Calu3 (cell line): ENCODE data around the gene AZGP1. TPM values are rescaled to one million over a fixed set of nuclear protein-coding genes. Genes with fewer than 3 reads are reported as not detected.

Experiments
- BruUV-seq: library from RNA; stranded (reverse); fragments of 400-500 nt; replicated peaks from 2 replicates; lab custom pipeline; 2021; lab: Mats Ljungman, UMichigan
- CTCF ChIA-PET: fragments of 300-600 bp; sonication (Branson Sonifier 250); formaldehyde crosslinking; loops from one replicate; lab custom pipeline; 2022; ENCODE audit warnings: antibody characterized with exemption; lab: Charles Lee
- DNase-seq: peaks from one replicate; pipeline ENCODE4 v3.0.0; 2022
- H3K27ac Mint-ChIP-seq: one replicate; pipeline ENCODE4 v1.8.0; 2022; ENCODE audit warnings: mixed read lengths; ENCODE audit not compliant: unreplicated experiment
- H3K27me3 Mint-ChIP-seq: one replicate; pipeline ENCODE4 v1.8.0; 2022; ENCODE audit warnings: mixed read lengths; ENCODE audit not compliant: unreplicated experiment
- H3K36me3 Mint-ChIP-seq: one replicate; pipeline ENCODE4 v1.8.0; 2022; ENCODE audit warnings: mild to moderate bottlenecking, moderate library complexity, mixed read lengths; ENCODE audit not compliant: insufficient read depth, unreplicated experiment
- H3K4me1 Mint-ChIP-seq: one replicate; pipeline ENCODE4 v1.8.0; 2022; ENCODE audit warnings: mild to moderate bottlenecking, low read depth, mixed read lengths; ENCODE audit not compliant: unreplicated experiment
- H3K4me3 Mint-ChIP-seq: one replicate; pipeline ENCODE4 v1.8.0; 2022; ENCODE audit warnings: mild to moderate bottlenecking, low read depth, moderate library complexity, mixed read lengths; ENCODE audit not compliant: unreplicated experiment
- H3K9me3 Mint-ChIP-seq: one replicate; pipeline ENCODE4 v1.8.0; 2022; ENCODE audit warnings: low read depth, mixed read lengths; ENCODE audit not compliant: unreplicated experiment
- intact Hi-C: fragments of 100-400 bp; cut with micrococcal nuclease; formaldehyde crosslinking; loops from one replicate; pipeline ENCODE4 v1.10.0; 2022; ENCODE audit not compliant: unreplicated experiment
- total RNA-seq: library from RNA; stranded (reverse); gene quantifications from 2 replicates; pipeline ENCODE4 v1.2.3, GENCODE V29; 2022
- TF ChIP-seq, protein P1 (sequence below): fragments of 200-600 bp; IDR thresholded peaks from one replicate; pipeline ENCODE4 v1.8.0; 2022; ENCODE audit warnings: antibody characterized with exemption; ENCODE audit not compliant: unreplicated experiment

The AZGP1 gene
- total RNA-seq, 1 experiment from 2014 or later: 25.6 TPM

DNA sequence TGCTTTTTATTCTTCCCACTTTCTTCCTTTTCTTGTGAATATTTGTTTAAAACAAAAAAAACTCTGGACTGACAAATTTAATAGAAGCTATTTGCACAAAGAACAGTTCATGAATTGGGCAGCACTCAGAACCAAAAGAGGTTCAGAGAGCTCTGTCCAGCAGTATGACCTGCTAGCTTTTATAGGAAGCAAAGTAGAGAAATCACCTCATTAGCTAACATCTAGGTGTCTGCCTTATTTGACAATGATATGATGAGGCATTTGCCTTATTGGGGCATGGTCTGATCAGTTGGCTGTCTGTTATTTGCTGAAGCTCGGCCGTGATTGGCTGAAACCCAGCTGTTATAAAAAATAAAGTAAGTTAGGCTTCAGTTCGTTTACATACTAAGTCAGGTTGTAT, 55.7 kb downstream of the AZGP1 start:
- H3K27me3 Mint-ChIP-seq: no peaks in the 10 kb centered on the region
- no peaks in the 10 kb centered on the region for H3K9me3 Mint-ChIP-seq
- peaks cover 17% of the 10 kb centered on the region for H3K4me1 Mint-ChIP-seq
- peak overlapping the region; percentile 85 for H3K4me3 Mint-ChIP-seq
- TF ChIP-seq, protein P1, sequence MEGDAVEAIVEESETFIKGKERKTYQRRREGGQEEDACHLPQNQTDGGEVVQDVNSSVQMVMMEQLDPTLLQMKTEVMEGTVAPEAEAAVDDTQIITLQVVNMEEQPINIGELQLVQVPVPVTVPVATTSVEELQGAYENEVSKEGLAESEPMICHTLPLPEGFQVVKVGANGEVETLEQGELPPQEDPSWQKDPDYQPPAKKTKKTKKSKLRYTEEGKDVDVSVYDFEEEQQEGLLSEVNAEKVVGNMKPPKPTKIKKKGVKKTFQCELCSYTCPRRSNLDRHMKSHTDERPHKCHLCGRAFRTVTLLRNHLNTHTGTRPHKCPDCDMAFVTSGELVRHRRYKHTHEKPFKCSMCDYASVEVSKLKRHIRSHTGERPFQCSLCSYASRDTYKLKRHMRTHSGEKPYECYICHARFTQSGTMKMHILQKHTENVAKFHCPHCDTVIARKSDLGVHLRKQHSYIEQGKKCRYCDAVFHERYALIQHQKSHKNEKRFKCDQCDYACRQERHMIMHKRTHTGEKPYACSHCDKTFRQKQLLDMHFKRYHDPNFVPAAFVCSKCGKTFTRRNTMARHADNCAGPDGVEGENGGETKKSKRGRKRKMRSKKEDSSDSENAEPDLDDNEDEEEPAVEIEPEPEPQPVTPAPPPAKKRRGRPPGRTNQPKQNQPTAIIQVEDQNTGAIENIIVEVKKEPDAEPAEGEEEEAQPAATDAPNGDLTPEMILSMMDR: no peak
- no peak for DNase-seq
- intact Hi-C loops: no loop called here
- peaks cover 20% of the 10 kb centered on the region for H3K36me3 Mint-ChIP-seq
- no peak overlapping the region for H3K27ac Mint-ChIP-seq
- BruUV-seq: no TSS peak
- CTCF ChIA-PET: interaction anchor here (1.4 kb wide), 1 partner anchor 9 kb away, joined by 3 read pairs; the partner anchor contains the start of gene GJC3

DNA sequence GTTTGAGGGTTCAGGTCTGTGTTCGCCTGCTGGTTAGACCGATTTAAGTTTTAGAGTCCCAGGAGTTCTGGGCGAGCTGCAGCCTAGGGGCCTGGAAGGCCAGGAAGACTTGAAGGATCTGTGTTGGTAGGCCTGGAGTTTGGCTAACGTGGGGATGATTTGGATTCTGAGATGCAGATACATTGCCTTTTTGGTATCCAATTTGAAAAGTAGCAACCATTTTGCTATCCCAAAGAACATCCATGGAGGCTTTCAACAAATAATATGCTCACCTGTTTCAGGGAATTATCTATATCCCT, 56.1 kb downstream of the AZGP1 start:
- TF ChIP-seq, protein P1: no peak
- peaks cover 17% of the 10 kb centered on the region for H3K4me1 Mint-ChIP-seq
- no peaks in the 10 kb centered on the region for H3K9me3 Mint-ChIP-seq
- DNase-seq: no peak
- TSS peak; percentile 82 for BruUV-seq
- intact Hi-C loops: no loop called here
- CTCF ChIA-PET: interaction anchor here (1.3 to 1.4 kb wide), 2 partner anchors 10 to 74 kb away, joined by 3 to 5 read pairs; partner anchors contain the start of gene GJC3
- H3K27me3 Mint-ChIP-seq: no peaks in the 10 kb centered on the region
- H3K36me3 Mint-ChIP-seq: peaks cover 20% of the 10 kb centered on the region
- peak overlapping the region; percentile 66 for H3K27ac Mint-ChIP-seq
- peak overlapping the region; percentile 85 for H3K4me3 Mint-ChIP-seq

DNA sequence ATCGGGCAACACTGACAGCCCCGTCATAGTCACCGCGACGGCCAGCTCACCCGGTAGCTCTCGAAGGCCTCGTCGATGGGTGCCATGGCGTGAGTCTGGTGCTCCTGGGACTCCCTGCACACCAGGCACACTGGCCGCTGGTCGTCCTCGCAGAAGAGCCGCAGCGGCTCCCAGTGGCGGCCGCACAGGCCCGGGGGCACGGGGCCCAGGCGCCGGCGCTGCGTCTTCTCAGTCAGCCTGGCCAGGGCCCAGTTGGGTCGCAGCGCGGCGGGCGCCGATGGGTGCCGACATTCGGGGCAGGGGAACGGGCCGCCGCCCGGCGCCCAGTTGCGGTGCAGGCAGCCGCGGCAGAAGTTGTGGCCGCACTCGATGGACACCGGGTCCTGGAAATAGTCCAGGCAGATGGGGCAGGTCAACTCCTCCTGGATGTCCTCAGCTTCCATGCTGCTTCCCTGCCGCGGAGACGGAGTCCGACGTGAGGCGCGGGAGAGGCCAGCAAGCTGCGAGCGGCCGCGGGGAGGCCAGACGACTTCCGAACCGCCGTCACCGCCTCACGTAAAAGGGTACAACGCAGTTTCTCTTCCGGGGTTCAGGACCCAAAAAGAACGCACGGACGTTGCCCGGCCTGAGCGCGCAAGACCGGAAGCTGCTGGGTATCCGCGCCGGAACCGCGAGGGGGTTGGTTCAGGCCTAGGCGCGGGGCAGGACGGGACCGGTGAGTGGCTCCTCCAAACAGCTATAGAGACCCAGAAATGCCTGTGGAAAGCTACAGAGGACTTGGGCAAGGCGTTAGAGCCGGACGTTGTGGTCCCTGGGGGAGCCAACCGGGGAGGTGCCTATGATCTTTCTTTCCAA, 56.6 kb downstream of the AZGP1 start, which contains the start of gene TRIM4:
TSS of gene TRIM4 (minus strand) at position 572 of the 855 bp plus-strand sequence. CDS start at position 443, 129 bp downstream.
- TSS peak; percentile 64 for BruUV-seq
- Mint-ChIP-seq H3K4me1 (peaks cover 17% of the 10 kb centered on the region), H3K27ac (peak within 1 kb of the TSS; percentile 66), H3K27me3 (no peaks in the 10 kb centered on the region), H3K4me3 (peak within 1 kb of the TSS; percentile 85), H3K9me3 (no peaks in the 10 kb centered on the region), H3K36me3 (peaks cover 20% of the 10 kb centered on the region)
- DNase-seq: peak; percentile 80
- intact Hi-C loops: no loop called here
- CTCF ChIA-PET: interaction anchor here (0.5 to 1.4 kb wide), 7 partner anchors 10 to 429 kb away, joined by 3 to 5 read pairs (median 3); partner anchors contain the start of gene GJC3
- TF ChIP-seq, protein P1: no peak

Other genes starting within 250 kb of the AZGP1 start
- gene CYP3A7, start 240.8 kb downstream of the AZGP1 start, total RNA-seq: 0.71 and 0.86 TPM in 2 replicates
- gene CYP3A4, start 191.8 kb downstream of the AZGP1 start, total RNA-seq: 0.15 TPM in 1 of 2 replicates, not detected in the other
- gene CYP3A43, start 148.0 kb downstream of the AZGP1 start, total RNA-seq: not detected in 2 replicates
- 0.47 TPM in 1 of 2 replicates, not detected in the other for gene OR2AE1, start 99.0 kb downstream of the AZGP1 start, total RNA-seq
- 15.9 and 16.9 TPM in 2 replicates for gene TRIM4, start 56.5 kb downstream of the AZGP1 start, total RNA-seq
- not detected in 2 replicates for gene GJC3, start 46.4 kb downstream of the AZGP1 start, total RNA-seq
- gene ZKSCAN1, start 39.6 kb upstream of the AZGP1 start, total RNA-seq: 56.6 and 60.0 TPM in 2 replicates
- 5.5 and 5.7 TPM in 2 replicates for gene ZSCAN21, start 73.7 kb upstream of the AZGP1 start, total RNA-seq
- gene ZNF3, start 105.7 kb upstream of the AZGP1 start, total RNA-seq: 26.7 TPM in 2 replicates
- 97.1 and 110 TPM in 2 replicates for gene COPS6, start 112.9 kb upstream of the AZGP1 start, total RNA-seq
- gene MCM7, start 125.4 kb upstream of the AZGP1 start, total RNA-seq: 122 and 125 TPM in 2 replicates
- 12.1 and 13.9 TPM in 2 replicates for gene AP4M1, start 125.6 kb upstream of the AZGP1 start, total RNA-seq
- 50.5 and 50.8 TPM in 2 replicates for gene TAF6, start 143.3 kb upstream of the AZGP1 start, total RNA-seq
- gene CNPY4, start 143.6 kb upstream of the AZGP1 start, total RNA-seq: 5.6 and 5.9 TPM in 2 replicates
- gene MBLAC1, start 150.9 kb upstream of the AZGP1 start, total RNA-seq: 1.2 TPM in 2 replicates
- gene LAMTOR4, start 172.9 kb upstream of the AZGP1 start, total RNA-seq: 43.6 and 56.6 TPM in 2 replicates
- gene TRAPPC14, start 182.7 kb upstream of the AZGP1 start, total RNA-seq: 17.4 and 17.5 TPM in 2 replicates
- 0.14 TPM in 1 of 2 replicates, not detected in the other for gene GAL3ST4, start 192.6 kb upstream of the AZGP1 start, total RNA-seq
- 3.2 and 3.6 TPM in 2 replicates for gene GPC2, start 201.3 kb upstream of the AZGP1 start, total RNA-seq
- 0.66 and 1.2 TPM in 2 replicates for gene STAG3, start 201.9 kb upstream of the AZGP1 start, total RNA-seq
- not detected in 2 replicates for gene PVRIG, start 243.9 kb upstream of the AZGP1 start, total RNA-seq